ENCODE data around the gene TOP3B.
A peak's percentile ranks its signal among the peaks of the same experiment; 100 is the strongest.

Gene TOP3B

GRCh38 chr22:21982338-21982965 is at the start of gene TOP3B:
TOP3B (minus strand) TSS chr22:21982787; CDS start chr22:21975709, 7,078 bp downstream.
- FAIRE-seq, result no peak

GRCh38 chr22:22031183-22031945 is 48.8 kb upstream of the TOP3B start:
- no peak for FAIRE-seq

More at GRCh38 chr22:21982338-21982965, at the start of gene TOP3B:
- DNase-seq (ENCODE audit: insufficient read length, low spot score), result peak; percentile 67

GRCh38 chr22:22030493-22031182 is 48.1 kb upstream of the TOP3B start:
- FAIRE-seq (no peak), DNase-seq (ENCODE audit: insufficient read length, low spot score) (no peak)

More at GRCh38 chr22:22031183-22031945, 48.8 kb upstream of the TOP3B start:
- no peak for DNase-seq (ENCODE audit: insufficient read length, low spot score)

- DNase-seq (ENCODE audit: insufficient read length, low spot score) (no peak), FAIRE-seq (no peak)
Measured at GRCh38 chr22:22027955-22028354, 45.4 kb upstream of the TOP3B start.

GRCh38 chr22:22026157-22026831 is 43.7 kb upstream of the TOP3B start:
- no peak for FAIRE-seq
- no peak for DNase-seq (ENCODE audit: insufficient read length, low spot score)

GRCh38 chr22:22025320-22026156 is 43.0 kb upstream of the TOP3B start:
- no peak for DNase-seq (ENCODE audit: insufficient read length, low spot score)
- no peak for FAIRE-seq

- FAIRE-seq, result no peak
Measured at GRCh38 chr22:22024440-22024839, 41.9 kb upstream of the TOP3B start.

GRCh38 chr22:22023581-22024137 is 41.1 kb upstream of the TOP3B start:
- FAIRE-seq, result no peak
- DNase-seq (ENCODE audit: insufficient read length, low spot score), result no peak

More at GRCh38 chr22:22024440-22024839, 41.9 kb upstream of the TOP3B start:
- no peak for DNase-seq (ENCODE audit: insufficient read length, low spot score)

GRCh38 chr22:22022947-22023534 is 40.5 kb upstream of the TOP3B start:
- FAIRE-seq (no peak), DNase-seq (ENCODE audit: insufficient read length, low spot score) (no peak)

GRCh38 chr22:22022255-22022840 is 39.8 kb upstream of the TOP3B start:
- DNase-seq (ENCODE audit: insufficient read length, low spot score) (no peak), FAIRE-seq (no peak)

- DNase-seq (ENCODE audit: insufficient read length, low spot score) (no peak), FAIRE-seq (no peak)
Measured at GRCh38 chr22:22021162-22021750, 38.7 kb upstream of the TOP3B start.

- no peak for FAIRE-seq
- DNase-seq (ENCODE audit: insufficient read length, low spot score), result no peak
Measured at GRCh38 chr22:22020425-22020852, 37.9 kb upstream of the TOP3B start.

- no peak for FAIRE-seq
- no peak for DNase-seq (ENCODE audit: insufficient read length, low spot score)
Measured at GRCh38 chr22:22019659-22020424, 37.3 kb upstream of the TOP3B start.

- FAIRE-seq (no peak), DNase-seq (ENCODE audit: insufficient read length, low spot score) (no peak)
Measured at GRCh38 chr22:22018825-22019658, 36.5 kb upstream of the TOP3B start.

- no peak for DNase-seq (ENCODE audit: insufficient read length, low spot score)
- FAIRE-seq, result no peak
Measured at GRCh38 chr22:22015631-22016030, 33.0 kb upstream of the TOP3B start.

GRCh38 chr22:22014285-22014659 is 31.7 kb upstream of the TOP3B start:
- DNase-seq (ENCODE audit: insufficient read length, low spot score), result no peak
- no peak for FAIRE-seq

Data from HTR-8/SVneo (cell line).